Endothelial cell of umbilical vein (primary cell): ENCODE results near the gene HAL. TPM values are rescaled to one million over a fixed set of nuclear protein-coding genes. Genes with fewer than 3 reads are reported as not detected.
A peak's percentile ranks its signal among the peaks of the same experiment; 100 is the strongest.

Source experiments
- Bru-seq: library from RNA; stranded (reverse); fragments of 400-500 nt; gene quantifications from one replicate; lab custom pipeline; 2021; lab: Mats Ljungman, UMichigan
- BruChase-seq, 2 experiments: library from RNA; stranded (reverse); fragments of 400-500 nt; gene quantifications; one replicate each; lab custom pipeline; 2021; lab: Mats Ljungman, UMichigan
- BruUV-seq: library from RNA; stranded (reverse); fragments of 400-500 nt; replicated peaks from 2 replicates; lab custom pipeline; 2021; lab: Mats Ljungman, UMichigan
- CTCF ChIA-PET: fragments of 300-600, 350-600 bp; sonication (Branson Sonifier 250); formaldehyde crosslinking; loops from one replicate; lab custom pipeline; 2021; ENCODE audit warnings: antibody characterized with exemption, inconsistent platforms; lab: Charles Lee
- POLR2A ChIA-PET: fragments of 300-600, 350-600 bp; sonication (Branson Sonifier 250); formaldehyde crosslinking; loops from one replicate; lab custom pipeline; 2021; ENCODE audit warnings: antibody characterized with exemption, inconsistent platforms; lab: Charles Lee
- DNase-seq: peaks from one replicate; pipeline ENCODE4 v3.0.0-alpha.2; 2011; ENCODE audit warnings: low read depth, low spot score
- FAIRE-seq: peaks from 2 replicates; lab custom pipeline; 2011; peaks lifted over from hg19 to GRCh38; lab: Jason Lieb, UNC
- H2AFZ ChIP-seq: 2 replicates; pipeline ENCODE4 v1.6.0; 2012; ENCODE audit warnings: low read depth, low read length, control low read depth, inconsistent platforms
- H3K27ac ChIP-seq: 2 replicates; pipeline ENCODE4 v1.5.1; 2011; ENCODE audit warnings: low read depth, mild to moderate bottlenecking, control low read depth, low read length, moderate library complexity; ENCODE audit not compliant: insufficient read depth
- H3K27me3 ChIP-seq, 2 experiments: 2 replicates each; pipeline versions ENCODE4 v1.6.0 to v1.6.1; 2011; ENCODE audit warnings: low read length in 2 of 2, mixed read lengths in 1 of 2; ENCODE audit not compliant: control insufficient read depth in 2 of 2, insufficient read depth in 2 of 2
- H3K36me3 ChIP-seq, 2 experiments: 2 replicates in 1 of 2; 3 replicates in 1 of 2; pipeline ENCODE4 v1.5.1; 2011; ENCODE audit warnings: low read length in 2 of 2, mild to moderate bottlenecking in 1 of 2, moderate library complexity in 1 of 2; ENCODE audit not compliant: control insufficient read depth in 2 of 2, insufficient read depth in 2 of 2; ENCODE audit errors: extremely low read depth in 1 of 2
- H3K4me1 ChIP-seq: 3 replicates; pipeline ENCODE4 v1.5.1; 2011; ENCODE audit warnings: mild to moderate bottlenecking, low read length; ENCODE audit not compliant: control insufficient read depth, insufficient read depth; ENCODE audit errors: extremely low read depth
- H3K4me2 ChIP-seq: 2 replicates; pipeline ENCODE4 v1.6.1; 2011; ENCODE audit warnings: low read length, control low read depth, mixed read lengths; ENCODE audit not compliant: insufficient read depth
- H3K4me3 ChIP-seq, 3 experiments: fragments of 200-600 bp in 1 of 3; sonication (generic), shearing (Covaris generic) in 1 of 3; replicated peaks in 1 of 3; 2 replicates each; pipeline ENCODE4 v1.5.1; 2011 to 2016; ENCODE audit warnings: control low read depth in 3 of 3, low read length in 3 of 3, mild to moderate bottlenecking in 2 of 3, inconsistent platforms in 1 of 3, low read depth in 1 of 3, moderate library complexity in 1 of 3; ENCODE audit not compliant: insufficient read depth in 1 of 3
- H3K79me2 ChIP-seq: 2 replicates; pipeline ENCODE4 v1.6.0; 2012; ENCODE audit warnings: low read length, inconsistent platforms; ENCODE audit not compliant: control insufficient read depth, insufficient read depth
- H3K9ac ChIP-seq: replicated peaks from 2 replicates; pipeline ENCODE3; 2011; ENCODE audit warnings: low read length, control low read depth; ENCODE audit not compliant: insufficient read depth; ENCODE audit errors: extremely low read depth
- H3K9me1 ChIP-seq: replicated peaks from 3 replicates; pipeline ENCODE4 v1.6.0; 2011; ENCODE audit warnings: mild to moderate bottlenecking, low read length; ENCODE audit not compliant: control insufficient read depth, insufficient read depth; ENCODE audit errors: extremely low read depth
- H3K9me3 ChIP-seq: replicated peaks from 2 replicates; pipeline ENCODE4 v1.5.1; 2012; ENCODE audit warnings: low read length, inconsistent platforms; ENCODE audit not compliant: control insufficient read depth, insufficient read depth
- H4K20me1 ChIP-seq: replicated peaks from 2 replicates; pipeline ENCODE3; 2011; ENCODE audit warnings: mild to moderate bottlenecking, low read length; ENCODE audit not compliant: control insufficient read depth, insufficient read depth; ENCODE audit errors: extremely low read depth
- CTCF ChIP-seq, 2 donors: IDR thresholded peaks; 1 replicate in 1 of 2; 2 replicates in 1 of 2; pipeline ENCODE4 v1.5.1; 2011; ENCODE audit warnings: low read length in 2 of 2, mild to moderate bottlenecking in 2 of 2, moderate library complexity in 2 of 2, control low read depth in 1 of 2, inconsistent platforms in 1 of 2, low read depth in 1 of 2; ENCODE audit not compliant: insufficient read depth in 1 of 2; ENCODE audit errors: extremely low read depth in 1 of 2
- EZH2 ChIP-seq: IDR thresholded peaks from 2 replicates; pipeline ENCODE4 v1.6.1; 2012; ENCODE audit warnings: borderline replicate concordance, low read depth, mild to moderate bottlenecking, moderate library complexity, low read length, inconsistent platforms; ENCODE audit not compliant: severe bottlenecking
- FOS ChIP-seq: IDR thresholded peaks from 2 replicates; pipeline ENCODE4 v1.6.1; 2011; ENCODE audit warnings: mild to moderate bottlenecking, low read length, moderate library complexity, borderline replicate concordance; ENCODE audit not compliant: insufficient read depth
- GATA2 ChIP-seq: IDR thresholded peaks from 2 replicates; pipeline ENCODE4 v1.7.0; 2011; ENCODE audit warnings: low read depth, mild to moderate bottlenecking, moderate library complexity, mixed read lengths, low read length; ENCODE audit not compliant: insufficient read length, insufficient read depth
- JUN ChIP-seq: IDR thresholded peaks from 2 replicates; pipeline ENCODE4 v1.6.1; 2011; ENCODE audit warnings: borderline replicate concordance, low read depth; ENCODE audit not compliant: insufficient read length, insufficient read depth
- MYC ChIP-seq: IDR thresholded peaks from one replicate; pipeline ENCODE4 v1.6.1; 2011; ENCODE audit warnings: mild to moderate bottlenecking, low read depth, low read length
- POLR2A ChIP-seq: IDR thresholded peaks from 2 replicates; pipeline ENCODE4 v1.6.1; 2012; ENCODE audit warnings: low read depth, mild to moderate bottlenecking, control low read depth, low read length
- POLR2AphosphoS5 ChIP-seq: IDR thresholded peaks from 2 replicates; pipeline ENCODE4 v1.6.1; 2012; ENCODE audit warnings: low read depth, mild to moderate bottlenecking, control low read depth, low read length, moderate library complexity; ENCODE audit not compliant: insufficient read depth
- dilution Hi-C: fragments of 300-500 bp; cut with MboI; formaldehyde crosslinking; loops from one replicate; pipeline ENCODE4 v1.15.0; 2019; ENCODE audit warnings: low sequenced_read_pairs; ENCODE audit not compliant: extremely low pct_ligation_motif_present
- intact Hi-C: fragments of 100-400 bp; cut with micrococcal nuclease; formaldehyde crosslinking; loops from one replicate; pipeline ENCODE4 v1.10.0; 2022
- long read RNA-seq: library from polyadenylated mRNA; stranded (forward); transcript quantifications from one replicate; pipeline ENCODE4 v2.0.0, GENCODE V29; 2021
- polyA minus RNA-seq, 3 experiments: library from RNA; depleted of rRNA, polyadenylated mRNA; stranded (reverse); fragments of >200 nt; gene quantifications; 1 replicate in 1 of 3; 2 replicates in 2 of 3; pipeline ENCODE4 v1.2.3, GENCODE V29; 2011
- polyA plus RNA-seq, 4 experiments: library from polyadenylated mRNA; depleted of rRNA in 3 of 4; stranded (reverse) in 3 of 4; unstranded in 1 of 4; fragments of >200 nt; gene quantifications; 2 replicates each; pipeline versions ENCODE4 v1.2.1 to v1.2.3, GENCODE V29; 2011 to 2012; ENCODE audit warnings: missing spikeins in 1 of 4
- total RNA-seq: library from RNA; stranded (reverse); gene quantifications from 2 replicates; pipeline ENCODE4 v1.2.3, GENCODE V29; 2021
- TF ChIP-seq, protein P1 (sequence below): IDR thresholded peaks from 2 replicates; pipeline ENCODE4 v1.6.1; 2011; ENCODE audit not compliant: insufficient read depth, insufficient read length

The HAL gene
- 0.44 and 0.62 TPM in 2 replicates for total RNA-seq
- polyA plus RNA-seq, result 0.18 and 0.51 TPM in 2 replicates
- polyA plus RNA-seq (2011; cell fraction: cytosol; rRNA removed), result 0.01 and 0.03 TPM in 2 replicates
- polyA plus RNA-seq (2011; cell fraction: nucleus; rRNA removed), result 1.7 and 2.4 TPM in 2 replicates
- polyA plus RNA-seq (2012), result 0.16 and 0.24 TPM in 2 replicates
- polyA minus RNA-seq, result 1.4 and 13.4 TPM in 2 replicates
- polyA minus RNA-seq (2011; cell fraction: cytosol; rRNA and poly(A)+ RNA removed), result not detected
- polyA minus RNA-seq (2011; cell fraction: nucleus; rRNA and poly(A)+ RNA removed), result 4.6 and 5.1 TPM in 2 replicates
- Bru-seq, nascent RNA, result percentile 36 among the genes with signal in this experiment
- BruChase-seq, experiment 1, labeled RNA remaining after a 6-hour chase, result percentile 34 among the genes with signal in this experiment
- percentile 37 among the genes with signal in this experiment for BruChase-seq, experiment 2, labeled RNA remaining after a 2-hour chase
- long read RNA-seq, result 0 reads

DNA sequence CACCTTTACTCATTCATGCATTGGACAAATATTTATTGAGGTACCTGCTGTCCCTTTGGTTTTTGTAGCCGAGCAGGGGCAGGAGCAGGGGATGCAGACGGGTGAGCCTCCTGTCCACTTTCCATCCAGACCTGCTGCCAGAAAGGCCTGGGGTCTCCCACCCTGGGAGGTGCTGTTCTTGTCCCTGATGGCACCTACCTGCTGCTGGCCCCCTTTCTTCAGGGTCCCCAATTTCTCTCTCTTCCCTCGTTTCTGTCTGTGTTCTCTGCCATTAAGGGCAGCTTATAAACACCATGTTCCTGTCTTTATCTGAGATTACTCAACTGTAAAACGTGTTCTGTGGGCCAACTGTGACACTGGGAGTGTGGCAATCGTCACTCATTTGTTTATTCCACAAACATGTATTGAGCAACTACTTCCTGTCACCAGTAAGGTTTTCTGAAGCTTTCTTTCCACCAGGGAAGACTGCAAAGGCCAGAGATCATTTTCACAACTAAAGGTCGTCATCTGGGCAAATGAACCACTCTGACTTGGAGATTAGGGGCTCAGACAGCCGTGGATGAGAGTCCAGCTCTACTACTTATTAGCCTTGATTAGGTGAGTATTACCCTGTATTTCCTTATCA is at the start of gene HAL:
Gene HAL (minus strand): TSS at position 311 of the 625 bp plus-strand sequence. CDS start 434 bp downstream, outside the sequence.
- H3K4me2 ChIP-seq, result no peak within 1 kb of the TSS
- CTCF ChIA-PET, result interaction anchor here (0.8 to 4.8 kb wide), 4 partner anchors 14 to 173 kb away, joined by 3 to 126 read pairs (median 5); no protein-coding TSS in a partner anchor
- no peaks in the 10 kb centered on the region for H3K79me2 ChIP-seq
- H3K27ac ChIP-seq, result no peak within 1 kb of the TSS
- no peak for FAIRE-seq
- H3K36me3 ChIP-seq, result peaks cover 2 to 3% of the 10 kb centered on the region in 2 experiments
- no peak within 1 kb of the TSS for H2AFZ ChIP-seq
- no peaks in the 10 kb centered on the region for H3K9me3 ChIP-seq
- no peaks in the 10 kb centered on the region for H3K4me1 ChIP-seq
- no peaks in the 10 kb centered on the region for H3K9me1 ChIP-seq
- H4K20me1 ChIP-seq, result no peaks in the 10 kb centered on the region
- intact Hi-C loops (no loop called here), dilution Hi-C loops (no loop called here)
- H3K4me3 ChIP-seq, result no peak within 1 kb of the TSS
- BruUV-seq, result no TSS peak
- no peak for DNase-seq
- H3K9ac ChIP-seq, result no peak within 1 kb of the TSS
- H3K27me3 ChIP-seq, result peaks cover 3 to 11% of the 10 kb centered on the region in 2 experiments
- TF ChIP-seq GATA2 (no peak), POLR2AphosphoS5 (no peak), EZH2 (no peak), POLR2A (no peak), FOS (no peak), MYC (no peak), JUN (no peak), CTCF (IDR thresholded peaks at IDR 0.05; ENCODE audit: extremely low read depth in 1 of 2, insufficient read depth in 1 of 2, low read depth in 1 of 2, low read length in 2 of 2) (no peak)
- TF ChIP-seq, protein P1, sequence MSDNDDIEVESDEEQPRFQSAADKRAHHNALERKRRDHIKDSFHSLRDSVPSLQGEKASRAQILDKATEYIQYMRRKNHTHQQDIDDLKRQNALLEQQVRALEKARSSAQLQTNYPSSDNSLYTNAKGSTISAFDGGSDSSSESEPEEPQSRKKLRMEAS, result no peak
- POLR2A ChIA-PET, result no interaction called here
